Measurements from ENCODE around the gene DCLRE1B. TPM values are rescaled to one million over a fixed set of nuclear protein-coding genes. Genes with fewer than 3 reads are reported as not detected.

Gene DCLRE1B
- total and polyA plus RNA-seq, 10 donors = 1.9 to 10.5 (median 7.3) TPM

DNA sequence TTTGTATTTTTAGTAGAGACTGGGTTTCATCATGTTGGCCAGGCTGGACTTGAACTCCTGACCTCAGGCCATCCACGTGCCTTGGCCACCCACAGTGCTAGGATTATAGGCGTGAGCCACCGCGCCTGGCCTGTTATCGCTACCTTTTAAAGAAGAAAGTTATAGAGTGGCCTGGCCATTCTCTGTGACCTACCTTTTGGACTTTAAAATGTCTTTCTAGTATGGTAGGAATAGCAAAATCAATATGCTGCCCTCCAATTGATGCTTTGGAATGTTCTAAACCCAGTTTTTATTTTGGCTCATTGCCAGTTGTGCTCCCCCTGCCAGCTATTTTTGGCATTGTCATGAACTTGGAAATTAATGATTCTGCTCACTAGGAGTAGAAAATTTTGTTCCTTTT lies 43.9 kb downstream of the DCLRE1B start:
- no peak overlapping the region for H3K4me3 ChIP-seq
- DNase-seq = no peak
- intact Hi-C loops (cut with DNase I; ENCODE audit: low total_unique reads) = no loop called here
- H3K27ac ChIP-seq = peak overlapping the region in 3 of 8 donors; percentile 64 to 74 (median 67)
- 91 to 100% (median 93%) methylated on average over 5 of the region's 5 CpGs for WGBS, 5 donors
- TF ChIP-seq CTCF (IDR thresholded peaks at IDR 0.05 in 8 of 11, conservative IDR thresholded peaks at IDR 0.05 in 3 of 11) (peak in 2 of 11 experiments; percentile 24 to 34), POLR2A (IDR thresholded peaks at IDR 0.05) (no peak)
- H3K9me3 ChIP-seq = no peaks in the 10 kb centered on the region
- H3K36me3 ChIP-seq = peaks cover 0 to 29% (median 2%) of the 10 kb centered on the region in 6 donors
- no peaks in the 10 kb centered on the region for H3K27me3 ChIP-seq (replicated peaks in 1 of 7)
- H3K4me1 ChIP-seq = peaks cover 18 to 97% (median 36%) of the 10 kb centered on the region in 6 donors

- Histone ChIP-seq H3K4me3 (no peak overlapping the region), H3K4me1 (peaks cover 17 to 82% (median 34%) of the 10 kb centered on the region in 6 donors), H3K36me3 (peaks cover 0 to 40% (median 12%) of the 10 kb centered on the region in 6 donors), H3K27ac (no peak overlapping the region), H3K27me3 (replicated peaks in 1 of 7) (no peaks in the 10 kb centered on the region), H3K9me3 (no peaks in the 10 kb centered on the region)
- 95 to 100% (median 98%) methylated on average over 1 of the region's 1 CpG for WGBS, 5 donors
- no peak for TF ChIP-seq POLR2AphosphoS5 (IDR thresholded peaks at IDR 0.05)
- TF ChIP-seq POLR2A (IDR thresholded peaks at IDR 0.05) = no peak
- no peak for TF ChIP-seq CTCF (IDR thresholded peaks at IDR 0.05 in 8 of 11, conservative IDR thresholded peaks at IDR 0.05 in 3 of 11)
- DNase-seq = no peak
- intact Hi-C loops (cut with DNase I; ENCODE audit: low total_unique reads) = no loop called here
Measured at GRCh38 chr1:113950908-113951307, 45.8 kb downstream of the DCLRE1B start.

- intact Hi-C loops (cut with DNase I; ENCODE audit: low total_unique reads) = no loop called here
- H3K9me3 ChIP-seq = no peaks in the 10 kb centered on the region
- no peaks in the 10 kb centered on the region for H3K27me3 ChIP-seq (replicated peaks in 1 of 7)
- no peak overlapping the region for H3K27ac ChIP-seq
- peaks cover 9 to 73% (median 26%) of the 10 kb centered on the region in 6 donors for H3K4me1 ChIP-seq
- no peak overlapping the region for H3K4me3 ChIP-seq
- no peak for DNase-seq
- peaks cover 0 to 49% (median 19%) of the 10 kb centered on the region in 6 donors for H3K36me3 ChIP-seq
- 92 to 100% (median 96%) methylated on average over 2 of the region's 2 CpGs for WGBS, 5 donors
- TF ChIP-seq CTCF (IDR thresholded peaks at IDR 0.05 in 8 of 11, conservative IDR thresholded peaks at IDR 0.05 in 3 of 11) = no peak
- no peak for TF ChIP-seq POLR2A (IDR thresholded peaks at IDR 0.05)
- no peak for TF ChIP-seq POLR2AphosphoS5 (IDR thresholded peaks at IDR 0.05)
Measured at GRCh38 chr1:113951719-113952118, 46.6 kb downstream of the DCLRE1B start.

DNA sequence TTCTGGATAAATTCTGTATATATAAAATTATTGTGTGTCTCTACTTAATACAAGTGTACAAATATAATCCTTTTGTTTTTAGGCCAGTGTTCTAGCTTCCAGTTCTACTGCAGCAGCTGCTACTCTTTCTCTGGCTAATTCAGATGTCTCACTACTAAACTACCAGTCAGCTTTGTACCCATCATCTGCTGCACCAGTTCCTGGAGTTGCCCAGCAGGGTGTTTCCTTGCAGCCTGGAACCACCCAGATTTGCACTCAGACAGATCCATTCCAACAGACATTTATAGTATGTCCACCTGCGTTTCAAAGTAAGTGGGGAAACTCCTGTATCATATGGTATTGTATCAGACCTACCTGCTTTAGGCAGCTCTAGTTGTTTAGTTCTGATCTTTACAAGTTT lies 52.9 kb downstream of the DCLRE1B start:
- WGBS, 5 donors = 83 to 100% (median 90%) methylated on average over 1 of the region's 1 CpG
- no peaks in the 10 kb centered on the region for H3K27me3 ChIP-seq (replicated peaks in 1 of 7)

More for the DNA sequence above, 52.9 kb downstream of the DCLRE1B start:
- Histone ChIP-seq H3K4me3 (no peak overlapping the region), H3K36me3 (peaks cover 0 to 100% (median 63%) of the 10 kb centered on the region in 6 donors), H3K9me3 (no peaks in the 10 kb centered on the region), H3K27ac (no peak overlapping the region), H3K4me1 (peaks cover 0 to 12% (median 0%) of the 10 kb centered on the region in 6 donors)
- intact Hi-C loops (cut with DNase I; ENCODE audit: low total_unique reads) = no loop called here
- no peak for DNase-seq
- TF ChIP-seq POLR2AphosphoS5 (IDR thresholded peaks at IDR 0.05) (no peak), POLR2A (IDR thresholded peaks at IDR 0.05) (no peak), CTCF (IDR thresholded peaks at IDR 0.05 in 8 of 11, conservative IDR thresholded peaks at IDR 0.05 in 3 of 11) (no peak)

All from spleen (tissue), 11 donors.